ENCODE measurements around the gene KCNMA1. TPM values are rescaled to one million over a fixed set of nuclear protein-coding genes. Genes with fewer than 3 reads are reported as not detected.
A peak's percentile ranks its signal among the peaks of the same experiment; 100 is the strongest.

KCNMA1 gene
- total RNA-seq, 1 experiment from 2014 or later: 20.7 TPM

DNA sequence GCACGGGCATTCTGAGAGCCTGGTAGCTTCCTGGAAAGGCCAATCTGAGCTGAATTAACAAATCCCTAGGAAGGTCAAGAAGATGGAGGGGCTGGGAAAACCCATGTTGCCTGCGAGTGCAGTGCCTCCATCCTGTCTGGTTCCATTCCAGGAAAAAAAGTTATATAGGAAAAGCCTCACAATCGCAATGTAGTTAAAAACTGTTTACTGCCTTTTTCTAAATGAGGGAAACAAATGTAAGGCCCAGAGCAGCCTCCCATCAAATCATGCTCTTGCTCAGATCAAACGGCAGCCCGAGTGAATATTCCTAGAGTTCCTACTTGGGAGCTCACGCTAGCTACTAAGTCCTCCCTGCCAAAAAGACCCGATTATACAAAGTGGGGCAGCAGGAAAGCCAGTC is 179.9 kb downstream of the KCNMA1 start:
- ChIA-PET CTCF (no interaction called here), POLR2A (no interaction called here)
- intact Hi-C loops (cut with micrococcal nuclease; ENCODE audit: unreplicated experiment): no loop called here
- Mint-ChIP-seq H3K27me3 (ENCODE audit: insufficient read depth, unreplicated experiment) (no peaks in the 10 kb centered on the region), H3K4me1 (ENCODE audit: low read depth, unreplicated experiment) (peaks cover 38% of the 10 kb centered on the region), H3K4me3 (ENCODE audit: unreplicated experiment) (no peak overlapping the region), H3K27ac (ENCODE audit: unreplicated experiment) (no peak overlapping the region), H3K36me3 (ENCODE audit: insufficient read depth, unreplicated experiment) (no peaks in the 10 kb centered on the region), H3K9me3 (ENCODE audit: unreplicated experiment) (no peaks in the 10 kb centered on the region)
- no peak overlapping the region for H3K4me3 ChIP-seq (ENCODE audit: low read depth, low read length)
- H3K36me3 ChIP-seq (ENCODE audit: control insufficient read depth, insufficient read depth, low read length): no peaks in the 10 kb centered on the region
- TF ChIP-seq, protein P1, sequence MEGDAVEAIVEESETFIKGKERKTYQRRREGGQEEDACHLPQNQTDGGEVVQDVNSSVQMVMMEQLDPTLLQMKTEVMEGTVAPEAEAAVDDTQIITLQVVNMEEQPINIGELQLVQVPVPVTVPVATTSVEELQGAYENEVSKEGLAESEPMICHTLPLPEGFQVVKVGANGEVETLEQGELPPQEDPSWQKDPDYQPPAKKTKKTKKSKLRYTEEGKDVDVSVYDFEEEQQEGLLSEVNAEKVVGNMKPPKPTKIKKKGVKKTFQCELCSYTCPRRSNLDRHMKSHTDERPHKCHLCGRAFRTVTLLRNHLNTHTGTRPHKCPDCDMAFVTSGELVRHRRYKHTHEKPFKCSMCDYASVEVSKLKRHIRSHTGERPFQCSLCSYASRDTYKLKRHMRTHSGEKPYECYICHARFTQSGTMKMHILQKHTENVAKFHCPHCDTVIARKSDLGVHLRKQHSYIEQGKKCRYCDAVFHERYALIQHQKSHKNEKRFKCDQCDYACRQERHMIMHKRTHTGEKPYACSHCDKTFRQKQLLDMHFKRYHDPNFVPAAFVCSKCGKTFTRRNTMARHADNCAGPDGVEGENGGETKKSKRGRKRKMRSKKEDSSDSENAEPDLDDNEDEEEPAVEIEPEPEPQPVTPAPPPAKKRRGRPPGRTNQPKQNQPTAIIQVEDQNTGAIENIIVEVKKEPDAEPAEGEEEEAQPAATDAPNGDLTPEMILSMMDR (IDR thresholded peaks at IDR 0.05; ENCODE audit: insufficient read depth in 1 of 2, low read depth in 1 of 2, low read length in 1 of 2, severe bottlenecking in 1 of 2, unreplicated experiment in 1 of 2): no peak
- BruUV-seq (replicated peaks): no TSS peak
- peaks cover 12% of the 10 kb centered on the region for H3K4me1 ChIP-seq
- no peak for DNase-seq
- no peaks in the 10 kb centered on the region for H3K9me3 ChIP-seq
- H3K27me3 ChIP-seq (replicated peaks; ENCODE audit: control insufficient read depth, insufficient read depth, low read length): no peaks in the 10 kb centered on the region

DNA sequence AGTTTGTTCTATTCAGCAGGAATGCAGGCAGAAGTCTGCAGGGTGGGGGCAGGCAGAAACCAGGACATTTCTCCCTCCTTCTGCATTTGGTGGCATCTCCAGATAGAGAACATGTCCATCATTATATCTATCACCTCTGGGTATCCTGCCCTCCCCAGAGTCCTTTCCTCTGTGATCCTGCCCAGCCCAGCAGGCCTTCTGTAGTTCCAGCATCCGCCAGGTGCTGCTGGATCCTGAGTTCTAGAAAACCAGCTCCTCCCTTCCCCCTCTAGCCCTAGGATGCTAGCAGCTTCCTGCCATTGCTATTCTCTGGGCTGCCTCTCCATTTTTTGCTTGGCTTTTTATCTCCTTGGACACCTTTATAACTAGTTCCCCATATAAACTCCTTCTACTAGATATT is 180.3 kb downstream of the KCNMA1 start:
- Histone ChIP-seq H3K4me3 (ENCODE audit: low read depth, low read length) (no peak overlapping the region), H3K4me1 (peaks cover 16% of the 10 kb centered on the region), H3K9me3 (no peaks in the 10 kb centered on the region), H3K27me3 (replicated peaks; ENCODE audit: control insufficient read depth, insufficient read depth, low read length) (no peaks in the 10 kb centered on the region), H3K36me3 (ENCODE audit: control insufficient read depth, insufficient read depth, low read length) (no peaks in the 10 kb centered on the region)
- Mint-ChIP-seq H3K4me3 (ENCODE audit: unreplicated experiment) (no peak overlapping the region), H3K27ac (ENCODE audit: unreplicated experiment) (peak overlapping the region; percentile 24), H3K9me3 (ENCODE audit: unreplicated experiment) (no peaks in the 10 kb centered on the region), H3K27me3 (ENCODE audit: insufficient read depth, unreplicated experiment) (no peaks in the 10 kb centered on the region), H3K4me1 (ENCODE audit: low read depth, unreplicated experiment) (peaks cover 43% of the 10 kb centered on the region), H3K36me3 (ENCODE audit: insufficient read depth, unreplicated experiment) (no peaks in the 10 kb centered on the region)
- BruUV-seq (replicated peaks): no TSS peak
- ChIA-PET CTCF (no interaction called here), POLR2A (no interaction called here)
- intact Hi-C loops (cut with micrococcal nuclease; ENCODE audit: unreplicated experiment): no loop called here
- TF ChIP-seq, protein P1 (IDR thresholded peaks at IDR 0.05; ENCODE audit: insufficient read depth in 1 of 2, low read depth in 1 of 2, low read length in 1 of 2, severe bottlenecking in 1 of 2, unreplicated experiment in 1 of 2): no peak
- no peak for DNase-seq

DNA sequence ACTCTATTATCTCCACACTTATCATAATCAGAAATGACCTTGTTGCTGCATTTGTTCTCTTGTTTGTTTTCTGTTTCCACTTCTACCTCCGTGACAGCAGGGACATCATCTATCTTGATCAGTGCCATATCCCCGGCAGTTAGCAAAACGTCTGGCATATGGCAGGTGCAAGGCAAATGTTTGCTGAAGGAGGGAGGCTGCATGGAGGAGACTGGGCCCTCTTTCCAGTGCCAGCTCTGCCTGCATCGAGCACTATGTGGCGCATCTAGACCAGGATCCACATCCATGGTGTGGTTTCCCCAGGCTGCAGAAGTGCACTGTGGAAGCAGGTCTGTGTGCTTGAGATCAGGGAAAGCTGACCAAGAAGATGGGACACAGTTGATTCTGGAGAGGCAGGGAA is 181.2 kb downstream of the KCNMA1 start:
- Histone ChIP-seq H3K4me3 (ENCODE audit: low read depth, low read length) (no peak overlapping the region), H3K4me1 (peaks cover 25% of the 10 kb centered on the region), H3K9me3 (no peaks in the 10 kb centered on the region), H3K36me3 (ENCODE audit: control insufficient read depth, insufficient read depth, low read length) (no peaks in the 10 kb centered on the region), H3K27me3 (replicated peaks; ENCODE audit: control insufficient read depth, insufficient read depth, low read length) (no peaks in the 10 kb centered on the region)
- TF ChIP-seq, protein P1 (IDR thresholded peaks at IDR 0.05; ENCODE audit: insufficient read depth in 1 of 2, low read depth in 1 of 2, low read length in 1 of 2, severe bottlenecking in 1 of 2, unreplicated experiment in 1 of 2): no peak
- no peak for DNase-seq
- Mint-ChIP-seq H3K4me1 (ENCODE audit: low read depth, unreplicated experiment) (peaks cover 45% of the 10 kb centered on the region), H3K9me3 (ENCODE audit: unreplicated experiment) (no peaks in the 10 kb centered on the region), H3K36me3 (ENCODE audit: insufficient read depth, unreplicated experiment) (no peaks in the 10 kb centered on the region), H3K4me3 (ENCODE audit: unreplicated experiment) (no peak overlapping the region), H3K27ac (ENCODE audit: unreplicated experiment) (no peak overlapping the region), H3K27me3 (ENCODE audit: insufficient read depth, unreplicated experiment) (no peaks in the 10 kb centered on the region)
- no TSS peak for BruUV-seq (replicated peaks)
- CTCF ChIA-PET: no interaction called here
- intact Hi-C loops (cut with micrococcal nuclease; ENCODE audit: unreplicated experiment): no loop called here
- POLR2A ChIA-PET: no interaction called here
